SU-DHL-6 (cell line): ENCODE measurements around the gene PREX1.

Experiments
- H2AFZ ChIP-seq: fragments of 200-600 bp; sonication (generic); 2 replicates; pipeline ENCODE4 v1.6.1; 2014; ENCODE audit warnings: low read depth, mild to moderate bottlenecking, moderate library complexity, mixed read lengths, antibody characterized with exemption, low read length; ENCODE audit not compliant: severe bottlenecking
- H3F3A ChIP-seq: fragments of 200-600 bp; shearing (Covaris generic); 2 replicates; pipeline ENCODE4 v1.6.0; 2016; ENCODE audit warnings: antibody characterized with exemption, mild to moderate bottlenecking; ENCODE audit not compliant: insufficient read depth
- H3K27ac ChIP-seq: fragments of 200-600 bp; sonication (generic); 2 replicates; pipeline ENCODE4 v1.5.1; 2016; ENCODE audit warnings: low read depth, mild to moderate bottlenecking, low read length, moderate library complexity, mixed read lengths
- H3K27me3 ChIP-seq: fragments of 200-600 bp; sonication (generic), shearing (Covaris generic); 2 replicates; pipeline ENCODE4 v1.6.0; 2014; ENCODE audit warnings: mild to moderate bottlenecking, low read length
- H3K36me3 ChIP-seq: fragments of 200-600 bp; sonication (generic); 2 replicates; pipeline ENCODE4 v1.6.1; 2014; ENCODE audit warnings: mild to moderate bottlenecking, low read length, mixed read lengths
- H3K4me2 ChIP-seq: fragments of 300-600, 200-600 bp; shearing (Covaris generic), sonication (generic); 2 replicates; pipeline ENCODE4 v1.6.0; 2014; ENCODE audit warnings: low read length, low read depth, mild to moderate bottlenecking; ENCODE audit not compliant: poor library complexity, severe bottlenecking
- H3K4me3 ChIP-seq: fragments of 200-600 bp; sonication (generic); 2 replicates; pipeline ENCODE4 v1.5.1; 2014; ENCODE audit warnings: antibody characterized with exemption, low read length, mild to moderate bottlenecking, mixed read lengths; ENCODE audit not compliant: insufficient read depth, poor library complexity, severe bottlenecking
- H3K79me2 ChIP-seq: fragments of 200-600 bp; sonication (generic); 2 replicates; pipeline ENCODE4 v1.6.1; 2014; ENCODE audit warnings: mild to moderate bottlenecking, low read length, moderate library complexity; ENCODE audit not compliant: insufficient read depth
- H3K9ac ChIP-seq: fragments of 200-600 bp; sonication (generic); 2 replicates; pipeline ENCODE4 v1.7.0; 2014; ENCODE audit warnings: mild to moderate bottlenecking, low read length
- H3K9me2 ChIP-seq: fragments of 200-600 bp; sonication (generic); replicated peaks from 2 replicates; pipeline ENCODE4 v1.6.1; 2014; ENCODE audit warnings: low read length; ENCODE audit not compliant: insufficient read depth
- H3K9me3 ChIP-seq: fragments of 200-600 bp; sonication (generic); 2 replicates; pipeline ENCODE4 v1.6.1; 2014; ENCODE audit warnings: low read length, mixed read lengths; ENCODE audit not compliant: insufficient read depth
- H4K20me1 ChIP-seq: fragments of 200-600 bp; sonication (generic); 2 replicates; pipeline ENCODE4 v1.6.1; 2014; ENCODE audit warnings: low read depth, mild to moderate bottlenecking, antibody characterized with exemption, low read length, moderate library complexity, mixed read lengths
- EZH2phosphoT487 ChIP-seq: fragments of 200-600 bp; sonication (generic), shearing (Covaris generic); conservative IDR thresholded peaks from 2 replicates; pipeline ENCODE4 v1.6.1; 2018; ENCODE audit warnings: mild to moderate bottlenecking, antibody characterized with exemption, low read length, moderate library complexity, mixed read lengths
- TF ChIP-seq, protein P1 (sequence below): fragments of 200-600 bp; sonication (generic); IDR thresholded peaks from one replicate; pipeline ENCODE4 v1.5.1; 2017; ENCODE audit warnings: antibody characterized with exemption, mild to moderate bottlenecking, low read length, moderate library complexity; ENCODE audit not compliant: insufficient read depth, poor library complexity, severe bottlenecking

PREX1 gene

DNA sequence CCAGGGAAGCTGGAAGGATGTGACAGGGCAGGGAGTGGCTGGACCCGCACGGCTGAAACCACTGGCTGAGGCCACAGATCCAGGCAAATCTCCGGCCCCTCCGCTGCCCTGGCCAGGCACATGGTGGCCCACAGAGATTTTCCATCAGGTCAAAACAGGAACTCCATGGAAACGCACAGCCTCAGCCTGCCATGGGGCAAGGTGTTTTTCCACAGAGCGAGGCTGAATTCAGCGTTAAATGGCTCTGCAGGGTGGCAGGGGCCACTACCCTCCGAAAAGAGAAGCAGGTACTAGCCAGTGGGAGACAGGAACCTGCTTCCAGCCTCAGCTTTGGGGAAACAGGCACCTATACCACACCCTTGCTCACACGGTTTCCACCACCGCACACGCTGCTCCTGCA, 53.1 kb downstream of the PREX1 start:
- Histone ChIP-seq H3K9me3 (peaks cover 4% of the 10 kb centered on the region; the same call in 1 of the 2 replicates), H3F3A (no peaks in the 10 kb centered on the region), H3K9ac (no peak overlapping the region), H4K20me1 (no peaks in the 10 kb centered on the region), H3K36me3 (no peaks in the 10 kb centered on the region), H3K4me2 (no peak overlapping the region), H3K27ac (no peak overlapping the region), H3K79me2 (no peaks in the 10 kb centered on the region), H3K4me3 (no peak overlapping the region), H3K9me2 (no peaks in the 10 kb centered on the region), H3K27me3 (0 out of 2 replicates have a peak, but pooled peaks cover 2% of the 10 kb centered on the region), H2AFZ (no peak overlapping the region)
- TF ChIP-seq EZH2phosphoT487: no peak
- TF ChIP-seq, protein P1, sequence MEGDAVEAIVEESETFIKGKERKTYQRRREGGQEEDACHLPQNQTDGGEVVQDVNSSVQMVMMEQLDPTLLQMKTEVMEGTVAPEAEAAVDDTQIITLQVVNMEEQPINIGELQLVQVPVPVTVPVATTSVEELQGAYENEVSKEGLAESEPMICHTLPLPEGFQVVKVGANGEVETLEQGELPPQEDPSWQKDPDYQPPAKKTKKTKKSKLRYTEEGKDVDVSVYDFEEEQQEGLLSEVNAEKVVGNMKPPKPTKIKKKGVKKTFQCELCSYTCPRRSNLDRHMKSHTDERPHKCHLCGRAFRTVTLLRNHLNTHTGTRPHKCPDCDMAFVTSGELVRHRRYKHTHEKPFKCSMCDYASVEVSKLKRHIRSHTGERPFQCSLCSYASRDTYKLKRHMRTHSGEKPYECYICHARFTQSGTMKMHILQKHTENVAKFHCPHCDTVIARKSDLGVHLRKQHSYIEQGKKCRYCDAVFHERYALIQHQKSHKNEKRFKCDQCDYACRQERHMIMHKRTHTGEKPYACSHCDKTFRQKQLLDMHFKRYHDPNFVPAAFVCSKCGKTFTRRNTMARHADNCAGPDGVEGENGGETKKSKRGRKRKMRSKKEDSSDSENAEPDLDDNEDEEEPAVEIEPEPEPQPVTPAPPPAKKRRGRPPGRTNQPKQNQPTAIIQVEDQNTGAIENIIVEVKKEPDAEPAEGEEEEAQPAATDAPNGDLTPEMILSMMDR: no peak

DNA sequence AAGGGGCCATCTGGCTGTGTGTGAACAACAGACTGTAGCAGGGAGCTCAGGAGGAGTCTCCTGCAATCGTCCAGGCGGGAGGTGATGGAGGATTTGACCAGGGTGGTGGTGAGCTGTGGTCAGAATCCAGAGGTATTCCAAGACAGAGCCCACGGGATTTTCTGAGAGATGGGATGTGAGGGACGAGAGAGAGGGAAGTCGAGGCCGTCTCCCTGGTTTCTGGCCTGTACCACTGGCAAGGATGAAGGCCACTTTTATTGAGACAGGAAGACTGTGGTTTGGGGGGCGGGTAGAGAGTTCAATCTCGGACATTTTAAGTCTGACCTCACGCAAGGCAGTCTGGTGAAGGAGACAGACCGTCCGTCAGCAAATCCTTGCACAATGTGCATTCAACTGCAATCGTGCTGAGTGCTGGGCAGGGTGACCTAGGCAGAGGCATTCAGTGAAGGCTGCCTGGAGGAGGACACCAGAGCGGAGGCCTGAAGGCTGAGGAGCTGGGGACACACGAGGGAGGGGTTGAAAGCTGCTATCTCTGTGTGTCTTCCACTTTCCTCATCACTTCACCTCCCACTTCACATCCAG, 53.9 kb downstream of the PREX1 start:
- Histone ChIP-seq H2AFZ (no peak overlapping the region), H3K27ac (no peak overlapping the region), H4K20me1 (no peaks in the 10 kb centered on the region), H3K4me2 (no peak overlapping the region), H3K27me3 (0 out of 2 replicates have a peak, but pooled peaks cover 2% of the 10 kb centered on the region), H3K79me2 (no peaks in the 10 kb centered on the region), H3K9me2 (no peaks in the 10 kb centered on the region), H3K4me3 (no peak overlapping the region), H3K9ac (no peak overlapping the region), H3K9me3 (peaks cover 4% of the 10 kb centered on the region; the same call in 1 of the 2 replicates), H3F3A (no peaks in the 10 kb centered on the region), H3K36me3 (no peaks in the 10 kb centered on the region)
- TF ChIP-seq, protein P1: no peak
- no peak for TF ChIP-seq EZH2phosphoT487

DNA sequence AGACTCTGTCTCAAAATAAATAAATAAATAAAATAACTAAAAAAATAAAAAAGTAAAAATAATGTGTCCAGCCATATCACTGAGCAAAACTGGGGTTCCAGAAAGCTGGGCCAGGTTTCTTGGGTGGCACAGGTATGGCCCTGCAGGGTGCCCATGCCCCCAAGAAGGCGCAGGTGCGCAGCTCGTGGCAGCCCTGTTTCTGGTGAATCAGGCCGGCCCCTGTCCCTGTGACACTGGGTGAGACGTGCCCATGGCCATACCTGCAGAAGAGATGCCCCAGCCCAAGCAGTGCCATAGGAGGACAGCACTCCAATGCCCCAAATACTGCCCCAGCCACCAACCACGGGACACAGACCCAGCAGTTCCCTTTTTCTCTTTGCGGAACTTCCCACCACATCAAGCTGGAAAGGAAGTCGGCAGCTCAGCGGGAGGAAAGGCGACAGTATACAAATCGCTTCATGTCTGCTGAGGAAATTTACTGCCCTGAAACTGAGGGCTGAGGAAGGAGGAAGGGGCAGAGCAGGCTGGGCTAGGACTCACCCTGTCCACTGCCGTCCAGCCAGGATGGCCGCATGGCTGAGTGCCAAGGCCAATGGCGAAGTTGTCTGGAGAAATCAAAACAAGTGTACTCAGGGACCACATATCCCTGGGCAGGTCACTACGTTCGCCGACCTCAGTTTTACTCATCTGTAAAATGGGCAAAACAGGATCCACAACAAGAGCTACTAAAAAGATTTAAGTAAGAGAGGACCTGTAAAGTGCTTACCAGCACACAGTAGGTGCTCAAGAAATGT, 55.4 kb downstream of the PREX1 start:
- Histone ChIP-seq H4K20me1 (no peaks in the 10 kb centered on the region), H3K27ac (no peak overlapping the region), H3K79me2 (no peaks in the 10 kb centered on the region), H3K9me3 (peaks cover 4% of the 10 kb centered on the region; the same call in 1 of the 2 replicates), H3K4me2 (no peak overlapping the region), H3K27me3 (0 out of 2 replicates have a peak, but pooled peaks cover 2% of the 10 kb centered on the region), H3K9ac (no peak overlapping the region), H3F3A (no peaks in the 10 kb centered on the region), H3K9me2 (no peaks in the 10 kb centered on the region), H3K36me3 (no peaks in the 10 kb centered on the region), H3K4me3 (no peak overlapping the region), H2AFZ (no peak overlapping the region)
- no peak for TF ChIP-seq EZH2phosphoT487
- TF ChIP-seq, protein P1: no peak
